Left renal pelvis (tissue), 4 donors: ENCODE results near the gene KRT71. TPM values are rescaled to one million over a fixed set of nuclear protein-coding genes. Genes with fewer than 3 reads are reported as not detected.

Experiments used
- DNase-seq, 4 donors: peaks; one replicate each; pipeline ENCODE4 v3.0.0-alpha.2; 2013; ENCODE audit warnings: low read depth in 4 of 4, low spot score in 3 of 4
- polyA plus RNA-seq, 4 donors: library from polyadenylated mRNA; unstranded; fragments of 120-200 nt; gene quantifications; one replicate each; pipeline ENCODE4 v1.2.1, GENCODE V29; 2013; ENCODE audit not compliant: insufficient read length in 4 of 4

The KRT71 gene
- polyA plus RNA-seq, 4 donors = 0.30 TPM; not detected in 3

DNA sequence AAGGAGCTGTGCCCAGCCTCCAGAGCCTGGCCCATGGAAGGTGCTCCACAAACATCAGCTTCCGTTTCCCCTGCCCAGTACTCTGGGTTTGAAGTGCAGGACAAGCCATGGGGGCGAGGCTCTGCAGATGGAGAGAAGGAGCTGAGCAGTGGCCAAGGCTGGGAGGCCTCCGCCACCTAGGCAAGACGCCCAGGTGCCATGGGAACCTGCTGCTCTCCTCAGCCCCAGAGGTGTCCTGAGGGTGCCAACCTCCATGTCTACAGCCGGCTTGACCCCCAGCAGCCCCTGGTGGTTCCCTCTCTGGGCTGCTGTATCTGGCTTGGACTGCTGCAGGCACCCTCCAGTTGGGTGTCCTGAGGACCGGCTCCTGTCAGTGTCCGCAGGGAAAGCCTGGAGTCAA, 12.4 kb downstream of the KRT71 start:
- no peak for DNase-seq

DNA sequence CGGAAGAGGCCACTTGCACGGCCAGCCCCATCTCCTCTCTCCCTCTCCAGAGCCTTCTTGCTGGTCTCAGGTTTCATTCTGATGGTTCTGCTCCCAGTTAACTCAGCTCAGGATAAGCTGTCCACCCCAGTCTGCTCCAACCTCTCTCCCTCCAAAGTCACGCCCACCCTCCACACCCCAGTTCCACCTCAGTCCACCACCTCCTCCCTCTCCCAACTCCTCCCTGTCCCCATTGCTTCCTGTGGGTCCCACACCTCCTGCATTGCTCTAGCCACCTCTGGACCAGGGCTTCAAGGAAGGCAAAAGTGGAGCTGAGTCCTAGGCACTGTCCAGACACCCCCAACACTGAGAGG, 13.1 kb downstream of the KRT71 start:
- DNase-seq = no peak

DNA sequence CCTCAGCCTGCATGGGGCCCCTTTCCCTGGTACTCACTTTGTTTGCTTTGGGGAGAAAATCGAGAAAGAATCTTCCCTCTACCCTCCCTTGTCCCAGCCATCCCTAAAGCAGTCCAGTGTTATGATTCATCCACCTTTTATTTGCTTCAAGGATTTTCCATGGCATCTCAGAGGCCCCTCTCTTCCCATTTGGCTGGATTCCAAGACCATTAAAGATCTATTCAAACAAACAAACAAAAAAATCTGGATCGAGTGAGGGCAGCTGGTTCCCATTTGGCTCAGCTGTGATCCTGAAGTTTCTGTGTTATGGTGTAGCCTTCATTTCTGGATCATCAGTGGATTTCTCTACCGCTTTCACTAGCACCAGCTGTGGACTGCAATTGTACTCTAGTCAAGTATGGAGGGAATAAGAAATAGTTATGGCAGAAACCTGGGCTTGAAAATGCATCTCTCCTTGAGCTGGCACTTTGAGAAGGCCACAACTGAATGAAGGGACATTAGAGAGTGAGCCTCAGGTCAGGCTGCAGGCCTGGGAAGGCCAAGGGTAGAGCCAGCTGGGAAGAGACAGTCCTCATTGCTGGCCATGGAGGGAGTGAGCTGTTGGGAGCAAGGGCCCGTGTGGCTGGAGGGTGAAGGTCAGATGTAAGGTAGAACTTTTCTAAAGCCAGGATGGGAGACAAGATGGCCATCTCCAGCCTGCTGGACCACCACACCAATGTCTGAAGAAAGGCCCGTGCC, 13.7 kb downstream of the KRT71 start:
- peak in 2 of 4 donors; percentile 3 to 12 for DNase-seq

GRCh38 chr12:52537101-52537500, 15.8 kb downstream of the KRT71 start:
- DNase-seq = no peak

DNA sequence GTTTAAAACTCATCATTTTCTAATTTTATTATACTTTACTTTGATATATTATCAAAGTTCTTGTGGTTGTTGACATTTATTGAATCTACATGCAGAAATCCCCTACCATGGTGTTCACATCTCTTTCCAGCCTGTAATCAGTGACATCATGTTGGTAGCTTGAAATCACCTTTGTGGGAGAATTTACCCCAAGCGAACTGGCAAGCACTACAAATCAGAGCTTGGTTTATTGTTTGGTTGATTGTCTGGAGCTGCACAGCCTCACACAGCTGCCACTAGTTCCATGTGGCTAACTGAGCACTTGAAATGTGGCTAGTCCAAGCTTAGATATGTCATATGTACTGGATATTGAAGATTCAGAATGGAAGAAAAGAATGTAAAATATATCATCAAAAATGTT, 17.4 kb downstream of the KRT71 start:
- DNase-seq = no peak

GRCh38 chr12:52534482-52534881, 18.5 kb downstream of the KRT71 start:
- no peak for DNase-seq

GRCh38 chr12:52533686-52534470, 19.1 kb downstream of the KRT71 start:
- no peak for DNase-seq

GRCh38 chr12:52532636-52533035, 20.3 kb downstream of the KRT71 start:
- DNase-seq = no peak

- no peak for DNase-seq
Measured at GRCh38 chr12:52531566-52532300, 21.2 kb downstream of the KRT71 start.

DNA sequence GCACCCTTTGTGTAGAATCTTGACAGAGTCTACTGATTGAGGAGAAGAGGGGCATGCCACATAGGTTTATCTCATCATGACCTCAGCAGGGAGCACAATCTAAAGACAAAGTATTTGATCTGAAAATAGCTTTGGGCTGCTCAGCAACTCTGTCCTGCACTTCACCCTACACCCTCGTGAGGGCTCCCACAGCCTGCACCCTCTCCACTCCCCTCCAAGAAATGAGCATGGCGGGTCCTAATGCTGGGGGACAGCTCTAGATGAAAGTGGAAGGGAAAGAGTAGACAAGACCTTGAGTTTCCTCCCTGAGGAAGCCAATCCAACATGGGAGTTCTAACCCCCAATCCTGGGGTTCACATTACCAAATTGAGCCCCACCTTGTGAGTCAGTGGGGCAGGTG, 22.0 kb downstream of the KRT71 start:
- no peak for DNase-seq

- no peak for DNase-seq
Measured at GRCh38 chr12:52530366-52530765, 22.6 kb downstream of the KRT71 start.

DNA sequence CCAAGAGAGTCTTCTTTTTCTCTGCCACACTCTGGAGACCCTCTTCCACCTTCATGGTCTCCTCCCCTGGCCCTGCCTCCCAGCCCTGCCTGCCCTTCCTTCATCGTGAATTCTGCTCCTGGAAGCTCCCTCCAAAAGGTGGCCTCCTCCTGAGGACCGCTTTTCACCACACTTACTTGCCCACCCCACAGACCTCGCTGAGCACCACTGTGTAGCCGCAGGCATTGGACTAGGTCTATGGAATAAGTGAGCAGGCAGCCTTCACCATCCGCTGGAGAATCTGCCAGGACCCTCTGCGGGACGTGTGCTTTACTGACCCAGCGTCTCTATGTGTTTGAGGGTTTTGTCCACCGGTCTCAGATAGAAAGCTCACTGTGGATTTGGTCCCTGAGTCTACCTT, 23.1 kb downstream of the KRT71 start:
- no peak for DNase-seq

GRCh38 chr12:52529417-52529816, 23.5 kb downstream of the KRT71 start:
- DNase-seq = no peak

GRCh38 chr12:52528641-52529143, 24.3 kb downstream of the KRT71 start:
- DNase-seq = no peak

DNA sequence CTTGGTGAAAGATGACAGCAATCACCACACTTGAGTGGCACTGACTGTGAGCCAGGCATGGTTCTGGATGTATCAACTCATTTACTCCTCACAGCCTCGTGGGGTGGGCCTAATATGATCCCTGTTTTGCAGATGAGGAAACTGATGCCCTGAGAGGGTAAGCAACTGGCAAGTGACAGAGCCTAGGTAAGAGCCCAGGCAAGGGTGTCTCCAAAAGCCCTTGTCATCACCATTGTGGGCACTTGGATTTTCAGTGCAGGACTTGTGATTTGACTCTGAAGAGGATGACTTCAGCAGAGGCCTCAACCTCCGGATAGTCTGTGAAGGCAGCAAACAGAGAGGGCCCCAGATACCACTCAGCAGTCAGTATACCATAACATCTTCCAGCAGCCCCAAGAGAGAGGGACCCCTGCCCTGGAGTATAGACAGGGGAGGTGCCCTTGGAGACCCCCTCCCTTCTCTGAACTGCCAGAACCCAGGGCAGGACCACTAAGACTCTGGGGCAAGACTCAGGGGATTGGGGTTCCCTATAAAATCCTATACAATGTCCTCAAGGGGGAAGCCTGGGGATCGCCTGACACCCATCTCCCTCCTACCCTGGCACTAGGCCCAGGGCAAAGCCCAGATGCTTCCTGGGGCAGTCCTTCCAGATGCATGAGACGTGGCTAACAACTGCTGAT, 25.7 kb downstream of the KRT71 start:
- no peak for DNase-seq

- no peak for DNase-seq
Measured at GRCh38 chr12:52526511-52526951, 26.4 kb downstream of the KRT71 start.

GRCh38 chr12:52525661-52526499, 27.1 kb downstream of the KRT71 start:
- no peak for DNase-seq

DNA sequence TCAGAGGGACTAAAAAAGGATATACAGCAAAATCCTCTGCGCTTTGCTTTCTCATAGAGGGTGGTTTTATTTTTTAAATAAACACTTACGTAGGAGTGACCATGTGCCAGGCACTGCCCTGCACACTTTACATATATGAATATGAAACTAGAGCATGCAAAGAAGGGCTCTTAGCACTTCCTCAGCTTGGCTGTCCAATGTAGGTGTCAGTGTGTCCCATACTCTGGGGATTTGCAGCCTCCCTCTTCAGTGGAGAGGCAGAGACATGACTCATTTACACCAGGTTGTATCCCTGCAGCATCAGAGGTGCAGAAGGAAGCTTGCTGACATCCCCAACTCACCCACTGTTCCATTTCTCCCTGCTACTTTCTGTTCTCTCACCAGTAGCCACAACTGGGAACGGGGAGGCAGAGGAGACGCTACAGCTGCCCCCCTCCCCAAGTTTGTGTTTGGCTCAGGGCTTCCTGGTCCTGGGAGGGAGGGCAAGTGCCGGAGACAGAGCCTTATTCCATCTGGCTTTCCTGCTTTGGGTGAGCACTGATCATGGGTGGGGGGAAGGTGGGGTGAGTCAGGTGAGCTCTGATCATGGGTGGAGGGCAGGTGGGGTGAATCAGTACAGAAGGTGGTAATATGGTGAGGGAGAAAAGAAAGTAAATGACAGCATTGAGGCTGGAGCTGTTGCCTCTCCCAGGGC, 27.9 kb downstream of the KRT71 start:
- no peak for DNase-seq

DNA sequence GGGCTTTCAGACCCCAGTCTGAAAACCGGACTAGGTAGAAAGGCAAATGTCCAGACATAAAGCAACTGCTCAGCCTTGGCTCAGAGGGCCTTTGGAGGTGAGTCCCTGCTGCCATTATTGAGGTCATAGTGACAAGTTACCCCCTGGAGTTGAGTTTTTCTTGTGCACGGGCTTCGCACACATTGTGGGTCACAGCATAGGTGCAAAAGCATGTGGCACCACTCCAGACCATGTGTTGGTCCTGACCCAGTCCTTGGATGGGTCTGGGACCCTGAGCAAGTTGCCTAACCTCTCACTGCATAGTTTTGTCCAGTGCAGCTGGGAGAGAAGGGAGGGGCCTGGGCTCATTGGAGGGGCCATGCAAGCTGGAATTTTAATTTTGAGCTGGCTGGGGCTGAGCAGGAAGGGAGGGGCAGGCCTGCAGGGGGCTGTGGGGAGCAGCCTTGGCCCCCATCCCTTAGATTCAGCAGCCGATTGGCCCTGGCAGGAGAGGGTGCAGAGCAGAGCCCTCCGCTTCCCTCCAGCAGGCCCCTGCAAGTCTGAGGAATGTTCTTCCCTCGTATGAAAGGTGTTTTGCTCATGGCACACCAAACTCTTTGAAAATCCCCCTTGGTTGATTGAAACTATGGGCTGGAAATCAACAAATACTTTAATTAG, 28.6 kb downstream of the KRT71 start:
- DNase-seq = no peak
